ENCODE measurements around the gene CRISP3.

DNA sequence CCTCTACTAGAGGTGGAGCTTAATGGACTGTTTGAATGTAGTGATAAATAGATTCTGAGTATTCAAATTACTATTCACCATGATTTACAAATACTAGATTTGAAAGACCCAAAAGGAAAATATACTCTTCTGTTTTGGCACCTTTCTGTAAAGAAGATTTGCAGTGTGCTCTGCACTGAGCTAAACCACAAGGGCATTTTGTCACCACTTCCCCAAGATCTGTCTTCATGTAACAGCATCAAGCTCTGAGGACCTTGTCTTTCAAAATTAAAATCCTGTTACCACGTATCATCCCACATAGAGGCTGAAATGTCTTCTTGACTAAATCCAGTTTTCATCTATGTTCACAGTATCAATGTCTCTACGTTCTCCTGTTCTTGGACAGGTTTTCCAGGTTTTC, 46.2 kb upstream of the CRISP3 start:
- TF ChIP-seq POLR2A (IDR thresholded peaks at IDR 0.05; ENCODE audit: low read depth, low read length) (no peak), CTCF (conservative IDR thresholded peaks at IDR 0.05; ENCODE audit: low read depth, low read length) (no peak), RFX5 (IDR thresholded peaks at IDR 0.05; ENCODE audit: low read depth, low read length) (no peak), USF2 (IDR thresholded peaks at IDR 0.05; ENCODE audit: low read depth, low read length) (no peak), MAZ (IDR thresholded peaks at IDR 0.05; ENCODE audit: borderline replicate concordance, low read depth, low read length) (no peak), SMC3 (IDR thresholded peaks at IDR 0.05; ENCODE audit: low read depth, low read length) (no peak), RAD21 (IDR thresholded peaks at IDR 0.05; ENCODE audit: low read length) (no peak), CHD1 (IDR thresholded peaks at IDR 0.05; ENCODE audit: low read depth, low read length) (no peak), NFE2L2 (IDR thresholded peaks at IDR 0.05; ENCODE audit: low read depth, low read length) (no peak), MXI1 (IDR thresholded peaks at IDR 0.05; ENCODE audit: borderline replicate concordance, low read depth, low read length) (no peak), FOS (IDR thresholded peaks at IDR 0.05; ENCODE audit: low read depth, low read length) (no peak), CEBPB (IDR thresholded peaks at IDR 0.05; ENCODE audit: low read depth, low read length) (no peak)
- TF ChIP-seq, protein P1, sequence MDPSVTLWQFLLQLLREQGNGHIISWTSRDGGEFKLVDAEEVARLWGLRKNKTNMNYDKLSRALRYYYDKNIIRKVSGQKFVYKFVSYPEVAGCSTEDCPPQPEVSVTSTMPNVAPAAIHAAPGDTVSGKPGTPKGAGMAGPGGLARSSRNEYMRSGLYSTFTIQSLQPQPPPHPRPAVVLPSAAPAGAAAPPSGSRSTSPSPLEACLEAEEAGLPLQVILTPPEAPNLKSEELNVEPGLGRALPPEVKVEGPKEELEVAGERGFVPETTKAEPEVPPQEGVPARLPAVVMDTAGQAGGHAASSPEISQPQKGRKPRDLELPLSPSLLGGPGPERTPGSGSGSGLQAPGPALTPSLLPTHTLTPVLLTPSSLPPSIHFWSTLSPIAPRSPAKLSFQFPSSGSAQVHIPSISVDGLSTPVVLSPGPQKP (IDR thresholded peaks at IDR 0.05; ENCODE audit: borderline replicate concordance, low read depth, low read length) = no peak

Data from IMR-90 (cell line).